ENCODE measurements around the gene TSHZ2.

DNA sequence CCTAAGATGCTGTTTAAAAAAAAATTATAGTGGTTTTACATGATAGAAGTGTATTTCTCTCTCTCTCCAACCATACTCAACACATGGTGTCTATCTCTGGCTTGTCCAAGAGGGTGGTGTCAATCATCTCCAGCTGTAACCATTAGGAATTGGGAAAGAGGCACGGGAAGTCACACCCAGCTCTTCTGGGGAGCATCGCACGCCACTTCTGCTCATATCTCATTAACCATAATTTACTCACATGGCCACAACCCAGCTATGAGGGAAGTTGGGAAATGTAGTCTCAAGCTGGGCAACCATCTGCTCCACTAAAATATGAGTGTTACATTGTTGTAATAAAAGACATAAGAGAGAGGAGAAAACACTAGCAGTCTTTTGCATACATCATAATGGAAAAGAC lies 30.4 kb upstream of the TSHZ2 start:
- TF ChIP-seq, protein P1, sequence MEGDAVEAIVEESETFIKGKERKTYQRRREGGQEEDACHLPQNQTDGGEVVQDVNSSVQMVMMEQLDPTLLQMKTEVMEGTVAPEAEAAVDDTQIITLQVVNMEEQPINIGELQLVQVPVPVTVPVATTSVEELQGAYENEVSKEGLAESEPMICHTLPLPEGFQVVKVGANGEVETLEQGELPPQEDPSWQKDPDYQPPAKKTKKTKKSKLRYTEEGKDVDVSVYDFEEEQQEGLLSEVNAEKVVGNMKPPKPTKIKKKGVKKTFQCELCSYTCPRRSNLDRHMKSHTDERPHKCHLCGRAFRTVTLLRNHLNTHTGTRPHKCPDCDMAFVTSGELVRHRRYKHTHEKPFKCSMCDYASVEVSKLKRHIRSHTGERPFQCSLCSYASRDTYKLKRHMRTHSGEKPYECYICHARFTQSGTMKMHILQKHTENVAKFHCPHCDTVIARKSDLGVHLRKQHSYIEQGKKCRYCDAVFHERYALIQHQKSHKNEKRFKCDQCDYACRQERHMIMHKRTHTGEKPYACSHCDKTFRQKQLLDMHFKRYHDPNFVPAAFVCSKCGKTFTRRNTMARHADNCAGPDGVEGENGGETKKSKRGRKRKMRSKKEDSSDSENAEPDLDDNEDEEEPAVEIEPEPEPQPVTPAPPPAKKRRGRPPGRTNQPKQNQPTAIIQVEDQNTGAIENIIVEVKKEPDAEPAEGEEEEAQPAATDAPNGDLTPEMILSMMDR (conservative IDR thresholded peaks at IDR 0.05 in 1 of 2, IDR thresholded peaks at IDR 0.05 in 1 of 2; ENCODE audit: extremely low read depth in 1 of 2, insufficient read depth in 1 of 2, low read depth in 1 of 2, low read length in 2 of 2), result no peak
- no peak for TF ChIP-seq EZH2 (IDR thresholded peaks at IDR 0.05; ENCODE audit: borderline replicate concordance, low read length)
